ENCODE results near the gene DPF3. TPM values are rescaled to one million over a fixed set of nuclear protein-coding genes. Genes with fewer than 3 reads are reported as not detected.

DPF3 gene
- total RNA-seq, 1 experiment from 2014 or later: 6.4 TPM

- peak; percentile 52 for DNase-seq (ENCODE audit: low read depth)
These were observed 211.7 kb downstream of the DPF3 start for GRCh38 chr14:72682188-72682587.

- DNase-seq (ENCODE audit: low read depth): no peak
These were observed 212.9 kb downstream of the DPF3 start for GRCh38 chr14:72680853-72681640.

GRCh38 chr14:72679536-72680151 lies 214.3 kb downstream of the DPF3 start:
- DNase-seq (ENCODE audit: low read depth): no peak

- DNase-seq (ENCODE audit: low read depth): no peak
These were observed 214.8 kb downstream of the DPF3 start for GRCh38 chr14:72679141-72679535.

GRCh38 chr14:72678356-72678755 lies 215.5 kb downstream of the DPF3 start:
- no peak for DNase-seq (ENCODE audit: low read depth)

GRCh38 chr14:72677664-72678063 lies 216.2 kb downstream of the DPF3 start:
- DNase-seq (ENCODE audit: low read depth): no peak

- no peak for DNase-seq (ENCODE audit: low read depth)
These were observed 218.8 kb downstream of the DPF3 start for GRCh38 chr14:72675126-72675525.

GRCh38 chr14:72673179-72673578 lies 220.7 kb downstream of the DPF3 start:
- no peak for DNase-seq (ENCODE audit: low read depth)

GRCh38 chr14:72666610-72667009 lies 227.3 kb downstream of the DPF3 start:
- peak; percentile 80 for DNase-seq (ENCODE audit: low read depth)

GRCh38 chr14:72665259-72665658 lies 228.6 kb downstream of the DPF3 start:
- peak; percentile 94 for DNase-seq (ENCODE audit: low read depth)

GRCh38 chr14:72664651-72665050 lies 229.2 kb downstream of the DPF3 start:
- peak; percentile 50 for DNase-seq (ENCODE audit: low read depth)

- DNase-seq (ENCODE audit: low read depth): peak; percentile 37
These were observed 229.8 kb downstream of the DPF3 start for GRCh38 chr14:72663956-72664650.

- DNase-seq (ENCODE audit: low read depth): no peak
These were observed 230.8 kb downstream of the DPF3 start for GRCh38 chr14:72663076-72663487.

- DNase-seq (ENCODE audit: low read depth): no peak
These were observed 231.7 kb downstream of the DPF3 start for GRCh38 chr14:72662214-72662613.

- no peak for DNase-seq (ENCODE audit: low read depth)
These were observed 236.5 kb downstream of the DPF3 start for GRCh38 chr14:72657214-72657921.

- DNase-seq (ENCODE audit: low read depth): no peak
These were observed 240.9 kb downstream of the DPF3 start for GRCh38 chr14:72653026-72653425.

GRCh38 chr14:72652179-72652578 lies 241.7 kb downstream of the DPF3 start:
- peak; percentile 81 for DNase-seq (ENCODE audit: low read depth)

- DNase-seq (ENCODE audit: low read depth): peak; percentile 52
These were observed 242.2 kb downstream of the DPF3 start for GRCh38 chr14:72651714-72652113.

- DNase-seq (ENCODE audit: low read depth): peak; percentile 78
These were observed 242.8 kb downstream of the DPF3 start for GRCh38 chr14:72651081-72651480.

GRCh38 chr14:72649603-72650227 lies 244.2 kb downstream of the DPF3 start:
- DNase-seq (ENCODE audit: low read depth): no peak

- DNase-seq (ENCODE audit: low read depth): no peak
These were observed 246.1 kb downstream of the DPF3 start for GRCh38 chr14:72647782-72648181.

Data from Daoy (cell line).